Muscle of leg (tissue), 11 donors: ENCODE measurements around the gene STX17. TPM values are rescaled to one million over a fixed set of nuclear protein-coding genes. Genes with fewer than 3 reads are reported as not detected.
A peak's percentile ranks its signal among the peaks of the same experiment; 100 is the strongest.

Experiments
- DNase-seq: peaks from one replicate; pipeline ENCODE4 v3.0.0; 2013
- H3K27ac ChIP-seq: one replicate; pipeline ENCODE4 v1.5.1; 2013; ENCODE audit warnings: mild to moderate bottlenecking, low read length, control low read depth
- H3K27me3 ChIP-seq: one replicate; pipeline ENCODE4 v1.6.1; 2013; ENCODE audit warnings: low read length; ENCODE audit not compliant: control insufficient read depth, insufficient read depth
- H3K36me3 ChIP-seq: one replicate; pipeline ENCODE4 v1.6.1; 2013; ENCODE audit warnings: low read length; ENCODE audit not compliant: control insufficient read depth, insufficient read depth
- H3K4me1 ChIP-seq: one replicate; pipeline ENCODE4 v1.6.1; 2013; ENCODE audit warnings: low read length; ENCODE audit not compliant: control insufficient read depth, insufficient read depth
- H3K4me3 ChIP-seq: one replicate; pipeline ENCODE4 v1.5.1; 2013; ENCODE audit warnings: low read length, control low read depth
- H3K9me3 ChIP-seq: replicated peaks from 2 replicates; pipeline ENCODE4 v1.6.1; 2013; ENCODE audit warnings: low read depth, low read length; ENCODE audit not compliant: control insufficient read depth
- WGBS: methylation state at CpG from one replicate; pipeline ENCODE4 v1.1.5; 2013; ENCODE audit warnings: missing lambda C conversion rate; ENCODE audit not compliant: insufficient coverage; 5-methylcytosine and 5-hydroxymethylcytosine counted together
- polyA plus RNA-seq, 8 donors: library from polyadenylated mRNA; unstranded; fragments of 120-200 nt; gene quantifications; one replicate each; pipeline versions ENCODE4 v1.2.1 to v1.2.3, GENCODE V29; 2013; ENCODE audit warnings: inconsistent platforms in 1 of 8, low replicate concordance in 1 of 8; ENCODE audit not compliant: insufficient read length in 8 of 8, insufficient read depth in 1 of 8
- total RNA-seq: library from RNA; stranded (reverse); fragments of 120-200 nt; gene quantifications from one replicate; pipeline ENCODE4 v1.2.4, GENCODE V29; 2013

The STX17 gene
- total and polyA plus RNA-seq, 9 donors, result 10.8 to 15.5 (median 13.0) TPM

DNA sequence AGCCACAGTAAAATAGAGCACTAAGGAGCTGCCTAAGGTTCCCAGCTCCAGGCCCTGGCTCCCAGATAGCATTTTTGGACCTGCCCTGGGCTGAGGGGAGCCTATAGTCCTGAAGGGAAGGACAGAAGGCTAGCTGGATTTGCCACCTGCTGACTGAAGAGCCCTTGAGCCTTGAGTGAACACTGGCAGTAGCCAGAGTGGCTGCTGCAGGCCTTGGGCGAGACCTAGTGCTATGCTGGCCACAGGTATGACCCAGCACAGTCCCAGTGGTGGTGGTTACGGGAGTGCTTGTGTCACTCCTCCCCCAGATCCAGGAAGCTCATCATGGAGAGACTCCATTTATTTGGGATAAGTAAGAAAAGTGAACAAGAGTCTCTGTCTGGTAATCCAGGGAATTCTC lies 10.3 kb upstream of the STX17 start:
- Histone ChIP-seq H3K9me3 (no peaks in the 10 kb centered on the region), H3K36me3 (no peaks in the 10 kb centered on the region), H3K27me3 (peaks cover 2% of the 10 kb centered on the region), H3K4me1 (no peaks in the 10 kb centered on the region), H3K27ac (no peak overlapping the region), H3K4me3 (no peak overlapping the region)
- DNase-seq, result no peak
- 83% methylated on average over 2 of the region's 2 CpGs for WGBS

- Histone ChIP-seq H3K4me1 (peaks cover 3% of the 10 kb centered on the region), H3K4me3 (no peak overlapping the region), H3K27ac (no peak overlapping the region), H3K36me3 (no peaks in the 10 kb centered on the region), H3K27me3 (peaks cover 6% of the 10 kb centered on the region), H3K9me3 (no peaks in the 10 kb centered on the region)
- WGBS, result no CpG with 5 or more reads among the region's 1 CpG
- DNase-seq, result no peak
Observed at GRCh38 chr9:99903393-99903792, 3.1 kb upstream of the STX17 start.

DNA sequence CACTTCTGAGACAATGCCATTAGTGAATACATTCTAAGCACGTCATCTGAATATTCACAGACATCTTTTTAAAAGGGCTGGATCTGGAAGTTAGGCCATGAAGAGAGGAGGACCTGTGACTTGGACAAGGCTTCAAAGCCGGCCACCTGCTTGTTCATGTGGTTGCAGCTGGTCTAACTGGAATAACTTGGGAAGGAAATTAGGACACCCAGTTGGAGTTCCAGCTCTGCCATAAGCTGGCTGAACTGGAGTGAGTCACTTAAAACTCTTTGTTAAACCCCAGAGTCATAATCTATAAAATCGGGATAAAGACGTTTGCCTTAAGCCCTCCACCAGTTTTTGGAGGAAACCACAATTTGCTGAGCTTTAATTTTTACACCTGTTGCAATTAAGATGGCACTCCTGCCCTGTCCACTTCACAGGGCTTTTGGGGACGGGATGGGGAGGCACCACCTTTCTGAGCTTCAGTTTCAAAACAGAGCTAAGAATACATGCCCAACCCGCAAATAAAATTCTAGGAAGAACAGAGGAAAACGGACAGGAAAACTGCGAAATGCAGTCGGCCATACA lies 536 bp upstream of the STX17 start:
- H3K27me3 ChIP-seq, result peaks cover 4% of the 10 kb centered on the region
- no peaks in the 10 kb centered on the region for H3K9me3 ChIP-seq
- peaks cover 3% of the 10 kb centered on the region for H3K4me1 ChIP-seq
- DNase-seq, result peak; percentile 8
- H3K4me3 ChIP-seq, result peak overlapping the region; percentile 97
- no peaks in the 10 kb centered on the region for H3K36me3 ChIP-seq
- 24% methylated on average over 5 of the region's 9 CpGs for whole genome bisulfite sequencing
- no peak overlapping the region for H3K27ac ChIP-seq

GRCh38 chr9:99907208-99907532 lies 716 bp downstream of the STX17 start:
- Histone ChIP-seq H3K9me3 (no peaks in the 10 kb centered on the region), H3K4me1 (peaks cover 3% of the 10 kb centered on the region), H3K27me3 (peaks cover 4% of the 10 kb centered on the region), H3K27ac (peak overlapping the region; percentile 96), H3K36me3 (peaks cover 3% of the 10 kb centered on the region), H3K4me3 (peak overlapping the region; percentile 97)
- WGBS, result no CpG with 5 or more reads among the region's 9 CpGs
- no peak for DNase-seq

DNA sequence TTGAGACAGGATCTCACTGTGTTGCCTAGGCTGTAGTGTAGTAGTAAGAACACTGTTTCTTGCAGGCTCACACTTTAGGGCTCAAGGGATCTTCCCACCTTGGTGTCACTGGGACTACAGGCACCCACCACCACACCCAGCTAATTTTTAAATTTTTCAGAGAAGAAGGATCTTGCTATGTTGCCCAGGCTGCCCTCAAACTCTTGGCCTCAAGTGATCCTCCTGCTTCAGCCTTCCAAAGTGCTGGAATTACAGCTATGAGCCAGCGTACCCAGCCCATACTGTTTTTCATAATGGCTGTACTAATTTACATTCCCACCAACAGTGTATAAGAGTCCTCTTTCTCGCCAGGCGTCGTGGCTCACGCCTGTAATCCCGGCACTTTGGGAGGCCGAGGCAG lies 5.1 kb downstream of the STX17 start:
- no peaks in the 10 kb centered on the region for H3K4me1 ChIP-seq
- H3K36me3 ChIP-seq, result peaks cover 9% of the 10 kb centered on the region
- 98% methylated on average over 7 of the region's 7 CpGs for WGBS
- no peaks in the 10 kb centered on the region for H3K9me3 ChIP-seq
- no peak for DNase-seq
- H3K4me3 ChIP-seq, result no peak overlapping the region
- H3K27me3 ChIP-seq, result no peaks in the 10 kb centered on the region
- no peak overlapping the region for H3K27ac ChIP-seq

- no CpG with 5 or more reads among the region's 1 CpG for WGBS
Observed at GRCh38 chr9:99916650-99917049, 10.2 kb downstream of the STX17 start.

DNA sequence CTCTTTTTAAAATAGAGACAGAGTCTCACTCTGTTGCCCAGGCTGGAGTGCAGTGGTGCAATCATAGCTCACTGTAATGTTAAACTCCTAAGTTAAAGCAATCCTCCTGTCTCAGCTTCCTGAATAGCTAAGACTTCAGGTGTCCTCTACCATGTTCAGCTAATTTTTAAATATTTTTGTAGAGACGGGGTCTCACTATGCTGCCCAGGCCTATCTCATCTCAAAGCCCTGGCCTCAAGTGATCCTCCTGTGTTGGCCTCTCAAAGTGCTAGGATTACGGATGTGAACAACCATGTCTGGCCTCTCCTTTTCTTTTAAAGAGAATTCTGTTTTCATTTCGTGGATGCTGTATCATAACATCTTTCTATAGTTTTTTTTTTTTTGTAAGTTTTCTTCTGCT lies 11.7 kb downstream of the STX17 start:
- Histone ChIP-seq H3K27ac (no peak overlapping the region), H3K27me3 (no peaks in the 10 kb centered on the region), H3K4me1 (no peaks in the 10 kb centered on the region), H3K36me3 (peaks cover 25% of the 10 kb centered on the region), H3K9me3 (no peaks in the 10 kb centered on the region), H3K4me3 (no peak overlapping the region)
- DNase-seq, result no peak
- 100% methylated on average over 1 of the region's 3 CpGs for WGBS

More at GRCh38 chr9:99916650-99917049, 10.2 kb downstream of the STX17 start:
- H3K27me3 ChIP-seq, result no peaks in the 10 kb centered on the region
- no peak for DNase-seq
- no peaks in the 10 kb centered on the region for H3K9me3 ChIP-seq
- peaks cover 20% of the 10 kb centered on the region for H3K36me3 ChIP-seq
- no peak overlapping the region for H3K27ac ChIP-seq
- no peak overlapping the region for H3K4me3 ChIP-seq
- H3K4me1 ChIP-seq, result no peaks in the 10 kb centered on the region

DNA sequence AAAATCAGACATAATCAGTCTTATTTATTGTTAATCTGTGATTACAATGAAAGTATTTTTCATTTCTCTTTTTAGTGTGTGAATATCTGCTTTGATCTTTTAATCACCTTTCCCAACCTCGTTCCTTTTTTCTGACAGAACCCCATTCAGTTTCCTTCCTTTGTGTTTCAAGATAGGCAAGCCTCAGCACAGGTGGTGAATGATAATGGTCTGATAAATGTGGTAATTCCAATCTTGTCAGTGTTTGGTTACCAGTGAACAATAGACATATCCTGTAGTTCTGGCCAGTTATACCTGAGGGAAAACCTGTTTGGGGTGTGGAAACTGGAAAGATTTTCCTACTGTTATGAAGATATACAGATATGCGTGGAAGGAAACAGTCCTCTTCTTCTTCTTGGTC lies 13.5 kb downstream of the STX17 start:
- no peaks in the 10 kb centered on the region for H3K27me3 ChIP-seq
- peaks cover 34% of the 10 kb centered on the region for H3K36me3 ChIP-seq
- peaks cover 2% of the 10 kb centered on the region for H3K9me3 ChIP-seq
- H3K4me1 ChIP-seq, result no peaks in the 10 kb centered on the region
- no CpG with 5 or more reads among the region's 2 CpGs for WGBS
- no peak overlapping the region for H3K27ac ChIP-seq
- H3K4me3 ChIP-seq, result no peak overlapping the region
- DNase-seq, result no peak

- Histone ChIP-seq H3K36me3 (peaks cover 30% of the 10 kb centered on the region), H3K27ac (no peak overlapping the region), H3K4me1 (no peaks in the 10 kb centered on the region), H3K9me3 (peaks cover 12% of the 10 kb centered on the region), H3K4me3 (no peak overlapping the region), H3K27me3 (no peaks in the 10 kb centered on the region)
- 100% methylated on average over 1 of the region's 4 CpGs for WGBS
- no peak for DNase-seq
Observed at GRCh38 chr9:99921875-99922710, 15.6 kb downstream of the STX17 start.

DNA sequence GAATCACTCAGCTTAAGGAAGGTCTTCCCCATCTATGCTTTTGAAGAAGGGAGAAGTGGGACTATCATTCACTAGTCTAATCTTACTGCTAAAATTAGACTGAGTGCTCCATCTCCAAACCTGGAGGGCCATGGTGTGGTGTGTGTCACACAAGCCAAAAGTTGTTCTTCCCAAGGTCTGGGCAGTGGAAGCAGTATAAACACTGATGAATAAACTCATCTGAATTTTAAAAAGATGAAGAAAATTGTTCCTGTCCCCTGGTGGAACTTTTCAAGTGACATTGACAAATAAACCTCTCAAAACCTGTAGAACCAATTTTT lies 16.2 kb downstream of the STX17 start:
- Histone ChIP-seq H3K4me1 (no peaks in the 10 kb centered on the region), H3K36me3 (peaks cover 30% of the 10 kb centered on the region), H3K27ac (no peak overlapping the region), H3K9me3 (peaks cover 12% of the 10 kb centered on the region), H3K4me3 (no peak overlapping the region), H3K27me3 (no peaks in the 10 kb centered on the region)
- DNase-seq, result no peak
